Measurements from ENCODE around the gene RPH3AL.

The RPH3AL gene

DNA sequence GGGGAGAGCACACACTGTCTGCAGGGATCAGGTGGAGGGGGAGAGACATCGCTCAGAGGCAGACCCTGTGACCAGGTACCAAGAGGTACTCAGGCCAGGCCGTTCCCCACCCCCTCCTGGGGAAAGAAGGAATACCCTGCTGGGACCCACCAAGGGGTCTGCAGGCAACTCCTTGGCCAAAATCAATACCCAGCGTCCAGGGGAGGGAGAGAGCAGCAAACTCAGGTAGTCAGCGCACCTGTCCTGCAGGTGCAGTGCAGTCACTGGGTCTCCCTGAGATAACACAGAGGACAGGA is 113.7 kb downstream of the RPH3AL start:
- TF ChIP-seq CEBPB (IDR thresholded peaks at IDR 0.05) (no peak), YY1 (IDR thresholded peaks at IDR 0.05; ENCODE audit: low read depth) (no peak), CREB1 (IDR thresholded peaks at IDR 0.05; ENCODE audit: low read depth) (no peak), FOXM1 (IDR thresholded peaks at IDR 0.05; ENCODE audit: borderline replicate concordance, low read depth) (no peak)

DNA sequence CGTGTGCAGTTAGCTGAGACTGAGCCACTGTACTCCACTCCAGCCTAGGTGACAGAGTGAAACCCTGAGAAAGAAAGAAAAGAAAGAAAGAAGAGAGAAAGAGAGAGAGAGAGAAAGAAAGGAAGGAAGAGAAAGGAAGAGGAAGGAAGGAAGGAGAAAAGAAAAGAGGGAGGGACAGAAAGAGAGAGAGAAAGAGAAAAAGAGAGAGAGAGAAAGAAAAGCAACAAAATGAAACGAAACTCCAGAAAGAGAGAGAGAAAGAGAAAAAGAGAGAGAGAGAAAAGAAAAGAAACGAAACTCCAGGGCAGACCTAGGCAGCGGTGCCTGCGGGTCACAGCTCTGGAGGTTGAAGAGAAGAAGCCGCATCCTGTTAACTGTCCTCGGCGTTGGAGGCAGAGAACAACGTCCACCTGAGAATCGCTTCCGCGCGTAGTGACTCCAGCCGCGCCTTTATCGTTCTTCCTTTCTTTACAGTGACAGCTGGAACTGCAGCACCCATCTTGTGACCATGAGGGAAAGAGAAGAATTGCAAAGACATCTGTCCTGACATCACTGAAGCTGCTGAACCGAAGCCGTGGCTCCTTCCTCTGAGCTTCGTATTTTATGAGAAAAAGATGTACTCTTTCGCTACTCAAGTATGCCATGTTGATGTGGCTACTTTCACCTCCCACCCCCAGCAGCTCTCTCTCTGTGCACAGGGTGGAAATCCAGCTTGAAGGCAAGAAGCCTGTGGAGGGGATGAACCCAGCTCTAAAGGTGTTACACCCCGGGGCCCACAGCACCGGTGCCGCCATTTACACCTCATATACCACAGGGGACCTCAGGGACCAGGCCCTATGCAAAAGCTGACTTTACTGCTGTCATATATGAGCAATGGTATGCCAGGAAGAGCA is 114.3 kb downstream of the RPH3AL start:
- TF ChIP-seq, protein P1, sequence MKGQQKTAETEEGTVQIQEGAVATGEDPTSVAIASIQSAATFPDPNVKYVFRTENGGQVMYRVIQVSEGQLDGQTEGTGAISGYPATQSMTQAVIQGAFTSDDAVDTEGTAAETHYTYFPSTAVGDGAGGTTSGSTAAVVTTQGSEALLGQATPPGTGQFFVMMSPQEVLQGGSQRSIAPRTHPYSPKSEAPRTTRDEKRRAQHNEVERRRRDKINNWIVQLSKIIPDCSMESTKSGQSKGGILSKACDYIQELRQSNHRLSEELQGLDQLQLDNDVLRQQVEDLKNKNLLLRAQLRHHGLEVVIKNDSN (IDR thresholded peaks at IDR 0.05): no peak
- no peak for TF ChIP-seq NFIC (IDR thresholded peaks at IDR 0.05)
- TF ChIP-seq YY1 (IDR thresholded peaks at IDR 0.05; ENCODE audit: low read depth): no peak
- no peak for TF ChIP-seq TCF12 (IDR thresholded peaks at IDR 0.05; ENCODE audit: low read depth)
- TF ChIP-seq RAD21 (IDR thresholded peaks at IDR 0.05; ENCODE audit: low read depth): no peak
- TF ChIP-seq TEAD4 (IDR thresholded peaks at IDR 0.05): no peak
- no peak for TF ChIP-seq ZBTB7A (IDR thresholded peaks at IDR 0.05; ENCODE audit: low read depth)
- TF ChIP-seq CEBPB (IDR thresholded peaks at IDR 0.05): no peak
- no peak for TF ChIP-seq TAF1 (IDR thresholded peaks at IDR 0.05; ENCODE audit: low read depth)
- TF ChIP-seq EGR1 (IDR thresholded peaks at IDR 0.05): no peak
- TF ChIP-seq FOXM1 (IDR thresholded peaks at IDR 0.05; ENCODE audit: borderline replicate concordance, low read depth): no peak
- TF ChIP-seq, protein P2, sequence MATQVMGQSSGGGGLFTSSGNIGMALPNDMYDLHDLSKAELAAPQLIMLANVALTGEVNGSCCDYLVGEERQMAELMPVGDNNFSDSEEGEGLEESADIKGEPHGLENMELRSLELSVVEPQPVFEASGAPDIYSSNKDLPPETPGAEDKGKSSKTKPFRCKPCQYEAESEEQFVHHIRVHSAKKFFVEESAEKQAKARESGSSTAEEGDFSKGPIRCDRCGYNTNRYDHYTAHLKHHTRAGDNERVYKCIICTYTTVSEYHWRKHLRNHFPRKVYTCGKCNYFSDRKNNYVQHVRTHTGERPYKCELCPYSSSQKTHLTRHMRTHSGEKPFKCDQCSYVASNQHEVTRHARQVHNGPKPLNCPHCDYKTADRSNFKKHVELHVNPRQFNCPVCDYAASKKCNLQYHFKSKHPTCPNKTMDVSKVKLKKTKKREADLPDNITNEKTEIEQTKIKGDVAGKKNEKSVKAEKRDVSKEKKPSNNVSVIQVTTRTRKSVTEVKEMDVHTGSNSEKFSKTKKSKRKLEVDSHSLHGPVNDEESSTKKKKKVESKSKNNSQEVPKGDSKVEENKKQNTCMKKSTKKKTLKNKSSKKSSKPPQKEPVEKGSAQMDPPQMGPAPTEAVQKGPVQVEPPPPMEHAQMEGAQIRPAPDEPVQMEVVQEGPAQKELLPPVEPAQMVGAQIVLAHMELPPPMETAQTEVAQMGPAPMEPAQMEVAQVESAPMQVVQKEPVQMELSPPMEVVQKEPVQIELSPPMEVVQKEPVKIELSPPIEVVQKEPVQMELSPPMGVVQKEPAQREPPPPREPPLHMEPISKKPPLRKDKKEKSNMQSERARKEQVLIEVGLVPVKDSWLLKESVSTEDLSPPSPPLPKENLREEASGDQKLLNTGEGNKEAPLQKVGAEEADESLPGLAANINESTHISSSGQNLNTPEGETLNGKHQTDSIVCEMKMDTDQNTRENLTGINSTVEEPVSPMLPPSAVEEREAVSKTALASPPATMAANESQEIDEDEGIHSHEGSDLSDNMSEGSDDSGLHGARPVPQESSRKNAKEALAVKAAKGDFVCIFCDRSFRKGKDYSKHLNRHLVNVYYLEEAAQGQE (IDR thresholded peaks at IDR 0.05; ENCODE audit: low read depth): no peak
- no peak for TF ChIP-seq EP300 (IDR thresholded peaks at IDR 0.05; ENCODE audit: borderline replicate concordance)
- TF ChIP-seq, protein P3, sequence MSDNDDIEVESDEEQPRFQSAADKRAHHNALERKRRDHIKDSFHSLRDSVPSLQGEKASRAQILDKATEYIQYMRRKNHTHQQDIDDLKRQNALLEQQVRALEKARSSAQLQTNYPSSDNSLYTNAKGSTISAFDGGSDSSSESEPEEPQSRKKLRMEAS (IDR thresholded peaks at IDR 0.05): no peak
- TF ChIP-seq CREB1 (IDR thresholded peaks at IDR 0.05; ENCODE audit: low read depth): no peak

DNA sequence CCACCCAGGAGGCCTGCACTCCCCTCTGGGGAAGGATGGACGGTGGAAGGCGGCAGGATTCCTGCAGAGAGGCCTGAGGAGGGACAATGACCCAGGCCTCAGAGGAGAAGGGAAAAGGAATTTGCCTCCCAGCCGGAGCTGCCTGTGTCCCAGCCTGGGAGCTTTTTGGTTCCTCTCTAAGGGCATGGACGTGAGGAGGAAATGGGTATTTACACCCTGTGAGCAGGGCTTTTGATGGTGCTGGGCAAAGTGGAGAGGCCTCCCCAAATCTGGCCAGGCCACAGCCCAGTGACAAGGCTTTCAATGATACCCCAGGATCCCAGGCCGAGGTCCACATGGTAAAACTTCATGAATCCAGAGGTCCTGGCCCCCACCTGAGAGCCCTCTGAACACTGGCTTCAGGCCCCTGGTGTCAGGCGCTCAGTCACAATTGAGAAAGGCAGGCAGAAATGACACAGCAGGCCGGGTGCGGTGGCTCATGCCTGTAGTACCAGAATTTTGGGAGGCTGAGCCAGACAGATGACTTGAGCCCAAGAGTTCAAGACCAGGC is 115.1 kb downstream of the RPH3AL start:
- TF ChIP-seq NFIC (IDR thresholded peaks at IDR 0.05): no peak

DNA sequence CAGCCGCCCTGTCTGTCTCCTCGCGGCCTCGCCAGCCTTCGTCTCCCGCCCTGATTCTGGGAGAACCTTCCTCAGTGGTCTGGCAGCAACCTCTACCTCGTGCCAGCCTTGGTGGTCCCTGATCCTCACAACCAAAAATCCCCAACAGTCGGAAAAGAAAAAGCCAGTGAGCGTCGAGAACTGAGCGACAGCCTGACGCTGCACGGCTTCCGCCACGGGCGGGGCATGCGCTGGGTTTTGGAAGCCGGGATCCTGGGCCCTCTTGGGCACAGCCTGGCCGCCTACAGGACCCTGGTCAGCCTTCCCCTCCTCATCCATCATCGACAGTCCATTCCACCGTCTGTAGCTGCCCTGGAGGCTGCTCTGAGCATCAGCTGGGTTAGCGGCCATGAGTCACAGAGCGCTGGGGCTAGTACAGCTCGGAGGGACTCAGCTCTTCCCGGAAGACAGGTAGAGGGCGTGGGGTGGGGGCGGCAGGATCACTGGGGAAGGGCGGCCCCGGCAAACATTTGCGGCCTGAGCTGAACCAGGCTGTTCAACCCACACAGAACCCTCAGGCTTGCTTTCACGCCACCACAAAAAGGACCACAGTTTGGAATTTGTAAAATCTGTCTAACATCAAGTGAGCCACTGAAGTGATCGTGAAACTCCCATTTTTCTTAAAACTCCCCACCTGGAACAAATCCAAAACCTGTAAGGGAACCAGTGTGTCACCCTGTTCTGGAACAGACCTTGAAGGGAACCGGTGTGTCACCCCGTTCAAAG is 115.8 kb downstream of the RPH3AL start:
- TF ChIP-seq, protein P2 (IDR thresholded peaks at IDR 0.05; ENCODE audit: low read depth): no peak
- TF ChIP-seq, protein P1 (IDR thresholded peaks at IDR 0.05): no peak
- TF ChIP-seq CEBPB (IDR thresholded peaks at IDR 0.05) (no peak), EP300 (IDR thresholded peaks at IDR 0.05; ENCODE audit: borderline replicate concordance) (no peak), TCF12 (IDR thresholded peaks at IDR 0.05; ENCODE audit: low read depth) (no peak), CREB1 (IDR thresholded peaks at IDR 0.05; ENCODE audit: low read depth) (no peak), EGR1 (IDR thresholded peaks at IDR 0.05) (no peak), TAF1 (IDR thresholded peaks at IDR 0.05; ENCODE audit: low read depth) (no peak), ZBTB7A (IDR thresholded peaks at IDR 0.05; ENCODE audit: low read depth) (no peak), TEAD4 (IDR thresholded peaks at IDR 0.05) (no peak), RAD21 (IDR thresholded peaks at IDR 0.05; ENCODE audit: low read depth) (no peak)
- TF ChIP-seq, protein P3 (IDR thresholded peaks at IDR 0.05): no peak

DNA sequence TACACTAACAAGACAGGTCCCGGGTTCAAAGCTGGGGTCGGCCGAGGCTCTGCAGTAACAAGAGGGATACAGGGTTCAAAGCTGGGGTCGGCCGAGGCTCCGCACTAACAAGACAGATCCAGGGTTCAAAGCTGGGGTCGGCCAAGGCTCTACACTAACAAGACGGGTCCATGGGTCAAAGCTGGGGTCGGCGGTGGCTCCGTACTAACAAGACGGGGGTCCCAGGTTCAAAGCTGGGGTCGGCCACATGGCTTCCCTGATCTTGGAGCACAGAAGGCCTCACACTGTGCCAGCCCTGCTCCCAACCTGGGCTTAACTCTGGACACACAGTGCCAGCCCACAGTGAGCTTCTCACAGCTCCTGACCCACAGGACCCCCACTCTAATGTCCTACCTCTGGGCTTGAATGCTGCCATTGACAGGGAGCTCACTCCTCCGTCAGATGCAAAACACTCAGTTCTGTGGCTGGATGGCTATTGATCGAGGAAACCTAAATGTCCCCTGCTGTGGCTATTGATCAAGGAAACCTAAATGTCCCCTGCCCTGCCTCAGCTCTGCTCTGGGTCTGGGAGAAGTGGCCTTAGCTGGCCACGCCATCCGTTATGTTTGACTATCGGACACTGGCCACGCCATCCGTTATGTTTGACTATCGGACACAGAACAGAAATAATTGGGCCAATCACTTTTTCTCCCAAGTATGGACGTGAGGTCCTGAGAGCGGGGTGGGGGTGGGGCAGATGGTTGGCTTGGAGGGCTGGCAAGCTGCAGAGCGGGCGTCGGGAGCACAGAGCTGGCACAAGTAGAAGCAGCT is 116.6 kb downstream of the RPH3AL start:
- no peak for TF ChIP-seq CEBPB (IDR thresholded peaks at IDR 0.05)
- TF ChIP-seq CREB1 (IDR thresholded peaks at IDR 0.05; ENCODE audit: low read depth): no peak
- TF ChIP-seq, protein P2 (IDR thresholded peaks at IDR 0.05; ENCODE audit: low read depth): no peak
- no peak for TF ChIP-seq EP300 (IDR thresholded peaks at IDR 0.05; ENCODE audit: borderline replicate concordance)
- TF ChIP-seq RAD21 (IDR thresholded peaks at IDR 0.05; ENCODE audit: low read depth): no peak
- TF ChIP-seq EGR1 (IDR thresholded peaks at IDR 0.05): no peak
- TF ChIP-seq YY1 (IDR thresholded peaks at IDR 0.05; ENCODE audit: low read depth): no peak
- TF ChIP-seq TCF12 (IDR thresholded peaks at IDR 0.05; ENCODE audit: low read depth): no peak
- TF ChIP-seq NFIC (IDR thresholded peaks at IDR 0.05): no peak
- no peak for TF ChIP-seq TAF1 (IDR thresholded peaks at IDR 0.05; ENCODE audit: low read depth)
- TF ChIP-seq, protein P3 (IDR thresholded peaks at IDR 0.05): no peak
- TF ChIP-seq TEAD4 (IDR thresholded peaks at IDR 0.05): no peak
- no peak for TF ChIP-seq ZBTB7A (IDR thresholded peaks at IDR 0.05; ENCODE audit: low read depth)
- TF ChIP-seq, protein P1 (IDR thresholded peaks at IDR 0.05): no peak
- TF ChIP-seq FOXM1 (IDR thresholded peaks at IDR 0.05; ENCODE audit: borderline replicate concordance, low read depth): no peak

Measured in Ishikawa (cell line).